OCI-LY7 (cell line): ENCODE data around the gene UBE3D. TPM values are rescaled to one million over a fixed set of nuclear protein-coding genes. Genes with fewer than 3 reads are reported as not detected.
A peak's percentile ranks its signal among the peaks of the same experiment; 100 is the strongest.

Source experiments
- BruUV-seq: library from RNA; stranded (reverse); fragments of 400-500 nt; replicated peaks from 2 replicates; lab custom pipeline; 2021; lab: Mats Ljungman, UMichigan
- CTCF ChIA-PET: fragments of 300-600 bp; sonication (Branson Sonifier 250); formaldehyde crosslinking; loops from one replicate; lab custom pipeline; 2022; ENCODE audit warnings: antibody characterized with exemption; ENCODE audit not compliant: unreplicated experiment; lab: Charles Lee
- POLR2A ChIA-PET: fragments of 300-600 bp; sonication (Branson Sonifier 250); formaldehyde crosslinking; loops from one replicate; lab custom pipeline; 2022; ENCODE audit warnings: antibody characterized with exemption; lab: Charles Lee
- DNase-seq: peaks from one replicate; pipeline ENCODE4 v3.0.0-alpha.2; 2015; ENCODE audit warnings: low spot score
- H2AFZ ChIP-seq: fragments of 200-600 bp; sonication (generic), shearing (Covaris generic); 2 replicates; pipeline ENCODE4 v1.6.1; 2014; ENCODE audit warnings: mild to moderate bottlenecking, antibody characterized with exemption, low read length, moderate library complexity
- H3K27ac ChIP-seq: fragments of 200-600 bp; sonication (generic); 2 replicates; pipeline ENCODE4 v1.5.1; 2014; ENCODE audit warnings: mixed run types, low read depth, mild to moderate bottlenecking, moderate library complexity, low read length, inconsistent platforms; ENCODE audit not compliant: poor library complexity, severe bottlenecking
- H3K36me3 ChIP-seq: fragments of 200-600 bp; sonication (generic); 2 replicates; pipeline ENCODE4 v1.6.1; 2014; ENCODE audit warnings: mild to moderate bottlenecking, antibody characterized with exemption, low read length, moderate library complexity, mixed read lengths; ENCODE audit not compliant: insufficient read depth
- H3K4me1 ChIP-seq: fragments of 200-600 bp; sonication (generic); 2 replicates; pipeline ENCODE4 v1.5.1; 2014; ENCODE audit warnings: mild to moderate bottlenecking, low read length; ENCODE audit not compliant: insufficient read depth, poor library complexity, severe bottlenecking
- H3K4me2 ChIP-seq: fragments of 200-600 bp; sonication (generic); 2 replicates; pipeline ENCODE4 v1.6.1; 2014; ENCODE audit warnings: mild to moderate bottlenecking, low read length
- H3K4me3 ChIP-seq: fragments of 200-600 bp; sonication (generic); 2 replicates; pipeline ENCODE4 v1.5.1; 2014; ENCODE audit warnings: mild to moderate bottlenecking, low read depth, low read length; ENCODE audit not compliant: poor library complexity, severe bottlenecking
- H3K79me2 ChIP-seq: fragments of 200-600 bp; sonication (generic); 2 replicates; pipeline ENCODE4 v1.6.1; 2016; ENCODE audit warnings: low read depth, mild to moderate bottlenecking, low read length, moderate library complexity, mixed read lengths; ENCODE audit not compliant: insufficient read depth
- H3K9me2 ChIP-seq: fragments of 200-600 bp; sonication (generic); 2 replicates; pipeline ENCODE4 v1.6.1; 2016; ENCODE audit warnings: mild to moderate bottlenecking, low read length, mixed read lengths; ENCODE audit not compliant: insufficient read depth
- H3K9me3 ChIP-seq: fragments of 200-600 bp; sonication (generic); 2 replicates; pipeline ENCODE4 v1.6.1; 2014; ENCODE audit warnings: mild to moderate bottlenecking, mixed run types, low read length, mixed read lengths
- H4K20me1 ChIP-seq: fragments of 200-600 bp; sonication (generic); 2 replicates; pipeline ENCODE4 v1.6.1; 2014; ENCODE audit warnings: mild to moderate bottlenecking, antibody characterized with exemption, low read length, moderate library complexity, mixed read lengths; ENCODE audit not compliant: insufficient read depth
- EZH2phosphoT487 ChIP-seq: fragments of 200-600 bp; sonication (generic); IDR thresholded peaks from 2 replicates; pipeline ENCODE4 v1.6.1; 2018; ENCODE audit warnings: low read depth, borderline replicate concordance, mild to moderate bottlenecking, mixed run types, antibody characterized with exemption, low read length, moderate library complexity, mixed read lengths
- intact Hi-C: fragments of 100-400 bp; cut with micrococcal nuclease; formaldehyde crosslinking; loops from one replicate; pipeline ENCODE4 v1.10.0; 2022; ENCODE audit not compliant: unreplicated experiment
- total RNA-seq, 2 experiments: library from RNA; depleted of rRNA in 1 of 2; stranded (reverse); fragments of >200 nt in 1 of 2; shearing (Covaris generic) in 1 of 2; gene quantifications; 2 replicates each; pipeline ENCODE4 v1.2.3, GENCODE V29; 2014 to 2022
- TF ChIP-seq, protein P1 (sequence below): fragments of 200-600 bp; sonication (generic); conservative IDR thresholded peaks from 2 replicates; pipeline ENCODE4 v1.5.1; 2014; ENCODE audit warnings: mild to moderate bottlenecking, antibody characterized with exemption, low read length, moderate library complexity, mixed read lengths

The UBE3D gene
- total RNA-seq, 2 experiments from 2014 or later: 11.0 to 15.1 TPM

DNA sequence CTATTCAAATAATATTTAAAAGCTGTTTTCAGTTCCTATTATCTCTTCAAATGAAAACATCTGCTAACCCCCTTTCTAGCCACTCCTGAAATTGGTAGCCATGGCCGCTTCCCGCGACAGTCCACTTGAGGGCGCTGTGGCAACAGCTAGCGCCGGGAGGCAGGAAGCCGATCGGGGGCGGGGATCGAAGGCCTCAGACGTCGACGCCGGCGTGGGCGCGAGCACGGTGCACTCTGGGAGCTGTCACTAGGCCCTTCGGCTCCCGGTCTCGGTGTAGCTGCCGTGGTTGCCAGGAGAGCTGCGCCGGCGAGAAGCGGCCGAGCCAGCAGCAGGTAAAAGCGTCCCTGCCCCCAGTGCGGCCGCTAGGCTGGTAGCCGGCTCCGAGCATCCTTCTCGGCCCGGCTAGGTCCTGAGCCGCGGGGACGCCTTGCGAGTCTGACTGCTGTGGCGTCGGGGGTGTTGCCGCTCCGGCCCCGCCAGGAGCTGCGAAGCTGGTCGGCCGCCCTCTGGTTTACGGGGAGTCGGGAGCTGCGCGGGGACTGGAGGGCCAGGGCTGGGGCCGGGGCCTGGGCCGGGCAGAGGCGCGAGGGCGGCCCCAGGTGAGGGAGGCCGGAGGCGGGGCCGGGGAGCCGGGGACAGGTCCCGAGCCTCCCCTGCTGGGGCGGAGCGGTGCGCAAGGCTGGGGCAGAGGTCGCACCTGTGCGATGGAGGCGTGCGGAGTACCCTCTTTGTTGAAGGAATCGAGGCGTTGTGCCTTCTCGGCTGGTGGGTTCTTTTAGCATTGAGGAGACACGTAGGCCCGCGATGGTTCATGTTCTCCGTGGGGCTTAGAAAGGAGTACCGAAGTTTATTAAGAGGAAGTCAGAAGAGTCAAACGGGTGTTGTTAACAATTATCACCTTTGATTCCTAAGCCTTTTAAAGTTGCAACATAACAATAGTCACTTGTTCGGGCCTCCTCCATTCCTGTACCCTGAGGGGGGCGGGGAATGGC is 2.1 kb upstream of the UBE3D start, which contains the start of gene DOP1A:
TSS of gene DOP1A (plus strand) at position 224 of the 992 bp plus-strand sequence. CDS start 29,307 bp downstream, outside the sequence.
- peak within 1 kb of the TSS; percentile 79 for H3K27ac ChIP-seq
- CTCF ChIA-PET: interaction anchor here (0.6 to 1.5 kb wide), 4 partner anchors 11 to 445 kb away, joined by 3 to 15 read pairs (median 5); partner anchors contain the start of gene PRSS35
- POLR2A ChIA-PET: interaction anchor here (0.6 to 4.7 kb wide), 19 partner anchors 10 to 1379 kb away, joined by 3 to 32 read pairs (median 4); partner anchors contain the start of genes IBTK, PGM3 and RWDD2A
- no peak for TF ChIP-seq EZH2phosphoT487
- TF ChIP-seq, protein P1, sequence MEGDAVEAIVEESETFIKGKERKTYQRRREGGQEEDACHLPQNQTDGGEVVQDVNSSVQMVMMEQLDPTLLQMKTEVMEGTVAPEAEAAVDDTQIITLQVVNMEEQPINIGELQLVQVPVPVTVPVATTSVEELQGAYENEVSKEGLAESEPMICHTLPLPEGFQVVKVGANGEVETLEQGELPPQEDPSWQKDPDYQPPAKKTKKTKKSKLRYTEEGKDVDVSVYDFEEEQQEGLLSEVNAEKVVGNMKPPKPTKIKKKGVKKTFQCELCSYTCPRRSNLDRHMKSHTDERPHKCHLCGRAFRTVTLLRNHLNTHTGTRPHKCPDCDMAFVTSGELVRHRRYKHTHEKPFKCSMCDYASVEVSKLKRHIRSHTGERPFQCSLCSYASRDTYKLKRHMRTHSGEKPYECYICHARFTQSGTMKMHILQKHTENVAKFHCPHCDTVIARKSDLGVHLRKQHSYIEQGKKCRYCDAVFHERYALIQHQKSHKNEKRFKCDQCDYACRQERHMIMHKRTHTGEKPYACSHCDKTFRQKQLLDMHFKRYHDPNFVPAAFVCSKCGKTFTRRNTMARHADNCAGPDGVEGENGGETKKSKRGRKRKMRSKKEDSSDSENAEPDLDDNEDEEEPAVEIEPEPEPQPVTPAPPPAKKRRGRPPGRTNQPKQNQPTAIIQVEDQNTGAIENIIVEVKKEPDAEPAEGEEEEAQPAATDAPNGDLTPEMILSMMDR: peak; percentile 95
- no peaks in the 10 kb centered on the region for H4K20me1 ChIP-seq
- DNase-seq: peak; percentile 97
- no peaks in the 10 kb centered on the region for H3K9me2 ChIP-seq
- no peaks in the 10 kb centered on the region for H3K36me3 ChIP-seq
- peak within 1 kb of the TSS; percentile 98 for H3K4me2 ChIP-seq
- H3K9me3 ChIP-seq: no peaks in the 10 kb centered on the region
- H3K79me2 ChIP-seq: peaks cover 58% of the 10 kb centered on the region
- H3K4me1 ChIP-seq: peaks cover 58% of the 10 kb centered on the region
- H2AFZ ChIP-seq: peak within 1 kb of the TSS; percentile 71
- BruUV-seq: no TSS peak
- intact Hi-C loops: loop anchor here (1.0 to 5.0 kb wide), 6 partner anchors 126 to 1159 kb away; partner anchors contain the start of genes CEP162, IBTK, PGM3 and RWDD2A
- H3K4me3 ChIP-seq: peak within 1 kb of the TSS; percentile 88

DNA sequence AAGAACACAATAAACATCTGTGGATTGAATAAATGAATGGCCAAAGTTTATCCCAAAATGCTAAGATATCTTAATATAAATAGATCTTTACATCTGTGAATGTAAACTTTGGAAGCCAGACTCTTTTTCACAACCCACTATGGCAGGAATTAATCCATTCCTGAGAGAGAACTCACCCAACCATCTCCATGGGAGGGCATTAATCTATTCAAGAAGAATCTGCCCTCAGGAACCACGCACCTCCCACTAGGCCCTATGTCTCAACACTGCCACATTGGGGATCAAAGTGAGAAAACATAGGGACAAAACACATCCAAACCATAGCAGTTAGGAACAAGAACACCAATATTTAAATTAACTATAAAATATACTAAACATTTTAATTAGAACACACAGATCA is 3.4 kb downstream of the UBE3D start:
- H3K9me2 ChIP-seq: no peaks in the 10 kb centered on the region
- peaks cover 25% of the 10 kb centered on the region; the same call in 1 of the 2 replicates for H3K36me3 ChIP-seq
- intact Hi-C loops: no loop called here
- CTCF ChIA-PET: no interaction called here
- no peak overlapping the region for H2AFZ ChIP-seq
- DNase-seq: no peak
- H3K79me2 ChIP-seq: peaks cover 16% of the 10 kb centered on the region; the same call in 1 of the 2 replicates
- H4K20me1 ChIP-seq: peaks cover 4% of the 10 kb centered on the region; the same call in 1 of the 2 replicates
- no peaks in the 10 kb centered on the region for H3K9me3 ChIP-seq
- H3K4me1 ChIP-seq: peaks cover 41% of the 10 kb centered on the region
- POLR2A ChIA-PET: no interaction called here
- no peak overlapping the region for H3K4me3 ChIP-seq
- no peak overlapping the region for H3K27ac ChIP-seq
- BruUV-seq: no TSS peak
- no peak for TF ChIP-seq EZH2phosphoT487
- no peak overlapping the region for H3K4me2 ChIP-seq

DNA sequence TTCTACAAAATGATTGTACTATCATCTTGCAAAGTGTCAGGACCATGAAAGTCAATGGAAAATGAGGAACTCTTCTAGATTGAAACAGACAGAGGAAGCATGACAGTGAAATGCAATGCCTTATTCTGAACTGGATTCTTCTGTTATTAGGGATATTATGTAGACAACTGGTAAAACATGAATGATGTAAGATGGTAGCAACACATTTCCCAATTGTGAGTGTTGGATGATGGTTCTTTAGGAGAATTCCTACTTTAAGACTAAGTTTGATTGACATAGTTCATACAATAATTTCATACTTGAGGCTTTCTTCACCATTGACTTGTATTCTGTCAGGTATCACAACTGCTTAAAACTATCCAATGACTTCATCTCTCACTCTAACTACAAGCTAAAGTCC is 4.5 kb downstream of the UBE3D start:
- H3K4me1 ChIP-seq: peaks cover 30% of the 10 kb centered on the region

More for the DNA sequence above, 4.5 kb downstream of the UBE3D start:
- intact Hi-C loops: no loop called here
- Histone ChIP-seq H3K36me3 (peaks cover 36% of the 10 kb centered on the region; the same call in 1 of the 2 replicates), H3K4me2 (no peak overlapping the region), H3K9me2 (no peaks in the 10 kb centered on the region), H2AFZ (no peak overlapping the region), H3K27ac (no peak overlapping the region), H3K9me3 (no peaks in the 10 kb centered on the region), H3K4me3 (no peak overlapping the region), H4K20me1 (peaks cover 4% of the 10 kb centered on the region; the same call in 1 of the 2 replicates), H3K79me2 (peaks cover 16% of the 10 kb centered on the region; the same call in 1 of the 2 replicates)
- BruUV-seq: no TSS peak
- CTCF ChIA-PET: no interaction called here
- POLR2A ChIA-PET: interaction anchor here (0.7 kb wide), 1 partner anchor 1575 kb away, joined by 4 read pairs; no protein-coding TSS in a partner anchor
- TF ChIP-seq, protein P1: no peak
- no peak for TF ChIP-seq EZH2phosphoT487
- DNase-seq: no peak
